ENCODE results near the gene ZNF77. TPM values are rescaled to one million over a fixed set of nuclear protein-coding genes. Genes with fewer than 3 reads are reported as not detected.

ZNF77 gene
- total and polyA plus RNA-seq, 10 of the 15 experiments (the other 5 are each of a cell fraction or from before 2014, with no cell fraction given) = 1.9 to 4.7 (median 3.0) TPM

- TF ChIP-seq SKIL (IDR thresholded peaks at IDR 0.05; ENCODE audit: low read depth, poor library complexity, severe bottlenecking) = no peak
These were observed 33.5 kb upstream of the ZNF77 start (continued) for GRCh38 chr19:2978166-2978767.

GRCh38 chr19:2977746-2978138 lies 33.0 kb upstream of the ZNF77 start:
- no peaks in the 10 kb centered on the region for H4K20me1 ChIP-seq (ENCODE audit: control insufficient read depth, insufficient read depth)
- ATAC-seq = peak; percentile 31
- SMC1A ChIA-PET (ENCODE audit: uncharacterized antibody, unreplicated experiment) = interaction anchor here (1.0 to 1.2 kb wide), 3 partner anchors 28 to 203 kb away, joined by 3 to 5 read pairs (median 5); no protein-coding TSS in a partner anchor
- peak overlapping the region; percentile 73 for H3K4me3 ChIP-seq
- CTCF ChIA-PET = interaction anchor here (1.3 to 2.1 kb wide), 2 partner anchors 27 to 60 kb away, joined by 4 to 8 read pairs; no protein-coding TSS in a partner anchor
- no peaks in the 10 kb centered on the region for H3K36me3 ChIP-seq (ENCODE audit: control insufficient read depth in 2 of 2, insufficient read depth in 2 of 2, low read length in 1 of 2)
- H3K9me3 ChIP-seq (replicated peaks; ENCODE audit: control insufficient read depth, insufficient read depth, low read length) = no peaks in the 10 kb centered on the region
- H3K9ac ChIP-seq (ENCODE audit: control insufficient read depth, insufficient read depth, low read length) = peak overlapping the region; percentile 11; the same call in 1 of the 2 replicates
- no peak for FAIRE-seq
- H3K4me1 ChIP-seq (ENCODE audit: control insufficient read depth, insufficient read depth, low read length) = peaks cover 11% of the 10 kb centered on the region
- peak overlapping the region; percentile 9; the same call in 1 of the 2 replicates for H3K27ac ChIP-seq (ENCODE audit: control insufficient read depth, insufficient read depth)
- in situ Hi-C loops (cut with MboI) = no loop called here
- WGBS (ENCODE audit: insufficient coverage, insufficient replicate concordance, low lambda C conversion rate, missing lambda C conversion rate) = 49% methylated on average over 10 of the region's 10 CpGs
- RAD21 ChIA-PET (ENCODE audit: unreplicated experiment) = interaction anchor here (2.3 to 2.4 kb wide), 2 partner anchors 27 to 58 kb away, joined by 8 to 12 read pairs; no protein-coding TSS in a partner anchor
- H2AFZ ChIP-seq (ENCODE audit: control insufficient read depth, low read depth, low read length) = peak overlapping the region; percentile 77
- TSS peak; percentile 93 for BruUV-seq (replicated peaks)
- intact Hi-C loops (cut with micrococcal nuclease; ENCODE audit: unreplicated experiment) = no loop called here
- H3K27me3 ChIP-seq (replicated peaks in 1 of 2; ENCODE audit: control insufficient read depth in 2 of 2, insufficient read depth in 2 of 2, low read length in 1 of 2) = no peaks in the 10 kb centered on the region
- POLR2A ChIA-PET = interaction anchor here (1.0 to 1.1 kb wide), 3 partner anchors 18 to 58 kb away, joined by 4 to 7 read pairs (median 4); no protein-coding TSS in a partner anchor
- peak overlapping the region; percentile 84 for H3K4me2 ChIP-seq (ENCODE audit: control insufficient read depth, insufficient read depth)
- no peaks in the 10 kb centered on the region for H3K79me2 ChIP-seq (ENCODE audit: control insufficient read depth, insufficient read depth, low read length)
- DNase-seq (ENCODE audit: low read depth, low spot score) = no peak
- TF ChIP-seq MEF2A (IDR thresholded peaks at IDR 0.05; ENCODE audit: insufficient read depth, low read depth, low read length) (no peak), ZNF217 (IDR thresholded peaks at IDR 0.05) (no peak), BHLHE40 (IDR thresholded peaks at IDR 0.05; ENCODE audit: borderline replicate concordance in 1 of 2, low read depth in 2 of 2, low read length in 1 of 2) (no peak), NFIC (IDR thresholded peaks at IDR 0.05; ENCODE audit: low read depth, low read length) (no peak), SUPT20H (IDR thresholded peaks at IDR 0.05; ENCODE audit: borderline replicate concordance, control insufficient read depth, low read depth, low read length) (no peak), IRF5 (IDR thresholded peaks at IDR 0.05; ENCODE audit: borderline replicate concordance) (no peak), DPF2 (IDR thresholded peaks at IDR 0.05) (no peak), PRDM15 (CRISPR knock-in tag; IDR thresholded peaks at IDR 0.05) (no peak), NR2F1 (conservative IDR thresholded peaks at IDR 0.05) (peak; percentile 45; the same call in 1 of the 2 replicates), SRF (IDR thresholded peaks at IDR 0.05; ENCODE audit: low read depth in 2 of 2, low read length in 2 of 2) (no peak)

Data from GM12878 (cell line).